ENCODE data around the gene CYREN. TPM values are rescaled to one million over a fixed set of nuclear protein-coding genes. Genes with fewer than 3 reads are reported as not detected.
"Not testable (repeated sequence)": the region's sequence is repeated elsewhere in the genome, so short reads cannot be mapped to it uniquely, and the experiment has no call there.

CYREN gene
- total and polyA plus RNA-seq, 10 donors = 21.2 to 55.0 (median 44.1) TPM

GRCh38 chr7:135175931-135176330 lies 5.4 kb upstream of the CYREN start:
- intact Hi-C loops (cut with DNase I; ENCODE audit: low total_unique reads) = no loop called here
- no peak for DNase-seq
- Histone ChIP-seq H3K4me3 (no peak overlapping the region), H3K27ac (no peak overlapping the region), H3K9me3 (peaks cover 3 to 28% (median 19%) of the 10 kb centered on the region in 8 donors), H3K27me3 (replicated peaks in 1 of 7) (no peaks in the 10 kb centered on the region), H3K4me1 (peaks cover 2 to 12% (median 11%) of the 10 kb centered on the region in 6 donors), H3K36me3 (peaks cover 0 to 17% (median 3%) of the 10 kb centered on the region in 6 donors)
- 87 to 95% (median 92%) methylated on average over 6 of the region's 6 CpGs for WGBS, 5 donors
- TF ChIP-seq POLR2AphosphoS5 (IDR thresholded peaks at IDR 0.05) (no peak), CTCF (IDR thresholded peaks at IDR 0.05 in 8 of 11, conservative IDR thresholded peaks at IDR 0.05 in 3 of 11) (no peak), POLR2A (IDR thresholded peaks at IDR 0.05) (no peak)

GRCh38 chr7:135174941-135175340 lies 4.4 kb upstream of the CYREN start:
- DNase-seq = no peak
- H3K36me3 ChIP-seq = peaks cover 0 to 7% (median 0%) of the 10 kb centered on the region in 6 donors
- no peak for TF ChIP-seq POLR2A (IDR thresholded peaks at IDR 0.05)
- TF ChIP-seq POLR2AphosphoS5 (IDR thresholded peaks at IDR 0.05) = no peak
- TF ChIP-seq CTCF (IDR thresholded peaks at IDR 0.05 in 8 of 11, conservative IDR thresholded peaks at IDR 0.05 in 3 of 11) = no peak

GRCh38 chr7:135173916-135174315 lies 3.4 kb upstream of the CYREN start:
- H3K27me3 ChIP-seq (replicated peaks in 1 of 7); intact Hi-C loops (cut with DNase I; ENCODE audit: low total_unique reads); H3K36me3 ChIP-seq; H3K27ac ChIP-seq; H3K4me3 ChIP-seq; H3K9me3 ChIP-seq: not testable (repeated sequence)
- peak; percentile 41 for DNase-seq
- WGBS, 5 donors = 88 to 96% (median 92%) methylated on average over 4 of the region's 4 CpGs
- H3K4me1 ChIP-seq = peaks cover 13 to 29% (median 24%) of the 10 kb centered on the region in 6 donors

More at GRCh38 chr7:135174941-135175340, 4.4 kb upstream of the CYREN start:
- H3K27ac ChIP-seq = no peak overlapping the region
- H3K27me3 ChIP-seq (replicated peaks in 1 of 7) = no peaks in the 10 kb centered on the region
- peaks cover 0 to 18% (median 9%) of the 10 kb centered on the region in 8 donors for H3K9me3 ChIP-seq
- H3K4me1 ChIP-seq = peaks cover 3 to 19% (median 13%) of the 10 kb centered on the region in 6 donors
- intact Hi-C loops (cut with DNase I; ENCODE audit: low total_unique reads) = no loop called here
- H3K4me3 ChIP-seq = no peak overlapping the region
- WGBS, 5 donors = 86 to 96% (median 93%) methylated on average over 7 of the region's 7 CpGs

GRCh38 chr7:135171581-135172291 lies 1.2 kb upstream of the CYREN start:
- intact Hi-C loops (cut with DNase I; ENCODE audit: low total_unique reads); H3K9me3 ChIP-seq; H3K27me3 ChIP-seq (replicated peaks in 1 of 7): not testable (repeated sequence)
- DNase-seq = peak; percentile 85
- peak in 2 of 3 donors; percentile 23 to 57 for TF ChIP-seq POLR2AphosphoS5 (IDR thresholded peaks at IDR 0.05)
- Histone ChIP-seq H3K4me3 (peak overlapping the region in 1 of 8 donors; percentile 79), H3K4me1 (peaks cover 32 to 51% (median 45%) of the 10 kb centered on the region in 6 donors), H3K36me3 (peaks cover 0 to 23% (median 10%) of the 10 kb centered on the region in 6 donors), H3K27ac (peak overlapping the region; percentile 85 to 100 (median 98))
- 54 to 78% (median 74%) methylated on average over 16 to 19 of the region's 19 CpGs for WGBS, 5 donors

- Histone ChIP-seq H3K36me3 (peaks cover 0 to 30% (median 13%) of the 10 kb centered on the region in 6 donors), H3K4me3 (peak overlapping the region; percentile 42 to 81 (median 66)), H3K4me1 (peaks cover 38 to 58% (median 51%) of the 10 kb centered on the region in 6 donors), H3K27ac (peak overlapping the region; percentile 85 to 100 (median 98))
- intact Hi-C loops (cut with DNase I; ENCODE audit: low total_unique reads); H3K9me3 ChIP-seq; DNase-seq; H3K27me3 ChIP-seq (replicated peaks in 1 of 7): not testable (repeated sequence)
- WGBS, 5 donors = 14 to 19% (median 17%) methylated on average over 12 of the region's 12 CpGs
- peak in 4 of 11 experiments; percentile 4 to 21 (median 11) for TF ChIP-seq CTCF (IDR thresholded peaks at IDR 0.05 in 8 of 11, conservative IDR thresholded peaks at IDR 0.05 in 3 of 11)
These were observed 533 bp upstream of the CYREN start for GRCh38 chr7:135170998-135171481.
